ENCODE measurements around the gene DGKI.

The DGKI gene

GRCh38 chr7:137771273-137771672, 75.5 kb downstream of the DGKI start:
- peak; percentile 55 for DNase-seq (ENCODE audit: low read depth)
- TF ChIP-seq CTCF (conservative IDR thresholded peaks at IDR 0.05; ENCODE audit: low read length), result no peak
- no peak overlapping the region for H3K4me3 ChIP-seq (ENCODE audit: low read length)

GRCh38 chr7:137768366-137768765, 78.4 kb downstream of the DGKI start:
- DNase-seq (ENCODE audit: low read depth), result peak; percentile 58
- TF ChIP-seq CTCF (conservative IDR thresholded peaks at IDR 0.05; ENCODE audit: low read length), result no peak
- H3K4me3 ChIP-seq (ENCODE audit: low read length), result 0 out of 2 replicates have a peak overlapping the region, but pooled peaks have one; percentile 12

GRCh38 chr7:137762334-137762733, 84.4 kb downstream of the DGKI start:
- no peak overlapping the region for H3K4me3 ChIP-seq (ENCODE audit: low read length)
- DNase-seq (ENCODE audit: low read depth), result no peak
- no peak for TF ChIP-seq CTCF (conservative IDR thresholded peaks at IDR 0.05; ENCODE audit: low read length)

GRCh38 chr7:137760111-137760510, 86.7 kb downstream of the DGKI start:
- no peak for DNase-seq (ENCODE audit: low read depth)
- H3K4me3 ChIP-seq (ENCODE audit: low read length), result no peak overlapping the region
- TF ChIP-seq CTCF (conservative IDR thresholded peaks at IDR 0.05; ENCODE audit: low read length), result no peak

GRCh38 chr7:137757146-137757925, 89.4 kb downstream of the DGKI start:
- no peak overlapping the region for H3K4me3 ChIP-seq (ENCODE audit: low read length)
- TF ChIP-seq CTCF (conservative IDR thresholded peaks at IDR 0.05; ENCODE audit: low read length), result no peak
- peak; percentile 58 for DNase-seq (ENCODE audit: low read depth)

GRCh38 chr7:137755846-137756651, 90.7 kb downstream of the DGKI start:
- no peak for TF ChIP-seq CTCF (conservative IDR thresholded peaks at IDR 0.05; ENCODE audit: low read length)
- H3K4me3 ChIP-seq (ENCODE audit: low read length), result no peak overlapping the region
- peak; percentile 47 for DNase-seq (ENCODE audit: low read depth)
